Caco-2 (cell line): ENCODE measurements around the gene CACNA1C. TPM values are rescaled to one million over a fixed set of nuclear protein-coding genes. Genes with fewer than 3 reads are reported as not detected.

Experiments used
- BruUV-seq: library from RNA; stranded (reverse); fragments of 400-500 nt; replicated peaks from 2 replicates; lab custom pipeline; 2021; lab: Mats Ljungman, UMichigan
- CTCF ChIA-PET: fragments of 300-600 bp; sonication (Branson Sonifier 250); formaldehyde crosslinking; loops from one replicate; lab custom pipeline; 2022; ENCODE audit warnings: antibody characterized with exemption; lab: Charles Lee
- POLR2A ChIA-PET: fragments of 300-600 bp; sonication (Branson Sonifier 250); formaldehyde crosslinking; loops from one replicate; lab custom pipeline; 2022; ENCODE audit warnings: antibody characterized with exemption; lab: Charles Lee
- DNase-seq, 2 experiments: peaks; one replicate each; pipeline versions ENCODE4 v3.0.0 to v3.0.0-alpha.2; 2020 to 2022
- H3K27me3 ChIP-seq: replicated peaks from 2 replicates; pipeline ENCODE4 v1.6.0; 2011; ENCODE audit warnings: low read length; ENCODE audit not compliant: control insufficient read depth, insufficient read depth
- H3K36me3 ChIP-seq: 2 replicates; pipeline ENCODE4 v1.5.1; 2011; ENCODE audit warnings: low read length; ENCODE audit not compliant: control insufficient read depth, insufficient read depth
- H3K4me1 ChIP-seq: fragments of 250-450 bp; sonication (Bioruptor Pico); 2 replicates; pipeline ENCODE4 v1.5.1; 2020; ENCODE audit warnings: mild to moderate bottlenecking
- H3K4me3 ChIP-seq: 2 replicates; pipeline ENCODE4 v1.5.1; 2011; ENCODE audit warnings: low read depth, mild to moderate bottlenecking, control low read depth, low read length
- H3K9me3 ChIP-seq: fragments of 250-450 bp; sonication (Bioruptor Pico); 2 replicates; pipeline ENCODE4 v1.5.1; 2020; ENCODE audit warnings: mild to moderate bottlenecking, moderate library complexity
- H3K27ac Mint-ChIP-seq: one replicate; pipeline ENCODE4 v1.8.0; 2022; ENCODE audit warnings: mixed read lengths; ENCODE audit not compliant: unreplicated experiment
- H3K27me3 Mint-ChIP-seq: one replicate; pipeline ENCODE4 v1.8.0; 2022; ENCODE audit warnings: mixed read lengths; ENCODE audit not compliant: insufficient read depth, unreplicated experiment
- H3K36me3 Mint-ChIP-seq: one replicate; pipeline ENCODE4 v1.8.0; 2022; ENCODE audit warnings: mild to moderate bottlenecking, mixed read lengths; ENCODE audit not compliant: insufficient read depth, unreplicated experiment
- H3K4me1 Mint-ChIP-seq: one replicate; pipeline ENCODE4 v1.8.0; 2022; ENCODE audit warnings: low read depth, mixed read lengths; ENCODE audit not compliant: unreplicated experiment
- H3K4me3 Mint-ChIP-seq: one replicate; pipeline ENCODE4 v1.8.0; 2022; ENCODE audit warnings: mild to moderate bottlenecking, moderate library complexity, mixed read lengths; ENCODE audit not compliant: unreplicated experiment
- H3K9me3 Mint-ChIP-seq: one replicate; pipeline ENCODE4 v1.8.0; 2022; ENCODE audit warnings: mixed read lengths; ENCODE audit not compliant: unreplicated experiment
- intact Hi-C: fragments of 100-400 bp; cut with micrococcal nuclease; formaldehyde crosslinking; loops from one replicate; pipeline ENCODE4 v1.10.0; 2022; ENCODE audit not compliant: unreplicated experiment
- total RNA-seq: library from RNA; stranded (reverse); gene quantifications from 2 replicates; pipeline ENCODE4 v1.2.3, GENCODE V29; 2022
- TF ChIP-seq, protein P1 (sequence below), 2 experiments: fragments of 200-600 bp in 1 of 2; IDR thresholded peaks; 1 replicate in 1 of 2; 2 replicates in 1 of 2; pipeline versions ENCODE4 v1.5.1 to v1.8.0; 2011 to 2022; ENCODE audit warnings: antibody characterized with exemption in 1 of 2, control low read depth in 1 of 2, inconsistent platforms in 1 of 2, low read depth in 1 of 2, low read length in 1 of 2, mild to moderate bottlenecking in 1 of 2, moderate library complexity in 1 of 2; ENCODE audit not compliant: insufficient read depth in 1 of 2, severe bottlenecking in 1 of 2, unreplicated experiment in 1 of 2

Gene CACNA1C
- total RNA-seq, 1 experiment from 2014 or later, result not detected

DNA sequence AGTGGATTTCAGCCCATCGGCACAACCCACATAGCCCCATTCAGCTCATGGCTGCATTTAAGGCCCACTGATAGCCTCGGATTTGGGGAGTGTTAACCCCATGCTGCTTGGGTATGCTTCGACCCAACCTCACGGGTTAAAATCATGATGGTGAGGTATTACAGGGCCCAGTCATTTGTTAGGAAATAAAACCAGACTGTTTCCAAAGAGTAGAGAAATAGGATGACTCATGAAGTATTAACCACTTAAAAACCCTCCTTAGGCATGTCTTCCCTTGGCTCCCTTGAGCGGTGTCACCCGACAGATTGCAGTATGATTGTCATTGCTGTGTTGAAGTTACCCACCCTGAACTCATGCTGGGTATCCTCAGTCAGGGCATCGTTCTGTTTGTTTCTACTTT lies 289.1 kb downstream of the CACNA1C start:
- no peaks in the 10 kb centered on the region for H3K27me3 ChIP-seq
- H3K9me3 ChIP-seq, result no peaks in the 10 kb centered on the region
- ChIA-PET CTCF (interaction anchor here (0.5 kb wide), 1 partner anchor 72 kb away, joined by 6 read pairs; no protein-coding TSS in a partner anchor), POLR2A (no interaction called here)
- no TSS peak for BruUV-seq
- no peak for DNase-seq
- no peaks in the 10 kb centered on the region for H3K36me3 ChIP-seq
- H3K27me3 Mint-ChIP-seq, result peaks cover 21% of the 10 kb centered on the region
- H3K4me1 Mint-ChIP-seq, result no peaks in the 10 kb centered on the region
- no peaks in the 10 kb centered on the region for H3K9me3 Mint-ChIP-seq
- H3K36me3 Mint-ChIP-seq, result no peaks in the 10 kb centered on the region
- H3K27ac Mint-ChIP-seq, result no peak overlapping the region
- intact Hi-C loops, result no loop called here
- H3K4me1 ChIP-seq, result no peaks in the 10 kb centered on the region
- no peak overlapping the region for H3K4me3 ChIP-seq
- H3K4me3 Mint-ChIP-seq, result no peak overlapping the region
- TF ChIP-seq, protein P1, sequence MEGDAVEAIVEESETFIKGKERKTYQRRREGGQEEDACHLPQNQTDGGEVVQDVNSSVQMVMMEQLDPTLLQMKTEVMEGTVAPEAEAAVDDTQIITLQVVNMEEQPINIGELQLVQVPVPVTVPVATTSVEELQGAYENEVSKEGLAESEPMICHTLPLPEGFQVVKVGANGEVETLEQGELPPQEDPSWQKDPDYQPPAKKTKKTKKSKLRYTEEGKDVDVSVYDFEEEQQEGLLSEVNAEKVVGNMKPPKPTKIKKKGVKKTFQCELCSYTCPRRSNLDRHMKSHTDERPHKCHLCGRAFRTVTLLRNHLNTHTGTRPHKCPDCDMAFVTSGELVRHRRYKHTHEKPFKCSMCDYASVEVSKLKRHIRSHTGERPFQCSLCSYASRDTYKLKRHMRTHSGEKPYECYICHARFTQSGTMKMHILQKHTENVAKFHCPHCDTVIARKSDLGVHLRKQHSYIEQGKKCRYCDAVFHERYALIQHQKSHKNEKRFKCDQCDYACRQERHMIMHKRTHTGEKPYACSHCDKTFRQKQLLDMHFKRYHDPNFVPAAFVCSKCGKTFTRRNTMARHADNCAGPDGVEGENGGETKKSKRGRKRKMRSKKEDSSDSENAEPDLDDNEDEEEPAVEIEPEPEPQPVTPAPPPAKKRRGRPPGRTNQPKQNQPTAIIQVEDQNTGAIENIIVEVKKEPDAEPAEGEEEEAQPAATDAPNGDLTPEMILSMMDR (IDR thresholded peaks at IDR 0.05; ENCODE audit: insufficient read depth in 1 of 2, low read depth in 1 of 2, low read length in 1 of 2, severe bottlenecking in 1 of 2, unreplicated experiment in 1 of 2), result no peak

GRCh38 chr12:2343681-2344080 lies 290.9 kb downstream of the CACNA1C start:
- peaks cover 19% of the 10 kb centered on the region for H3K27me3 Mint-ChIP-seq
- ChIA-PET CTCF (no interaction called here), POLR2A (no interaction called here)
- no peak overlapping the region for H3K27ac Mint-ChIP-seq
- no peak overlapping the region for H3K4me3 ChIP-seq
- no peaks in the 10 kb centered on the region for H3K9me3 ChIP-seq
- DNase-seq, result no peak
- H3K9me3 Mint-ChIP-seq, result no peaks in the 10 kb centered on the region
- H3K4me1 Mint-ChIP-seq, result no peaks in the 10 kb centered on the region
- no peaks in the 10 kb centered on the region for H3K36me3 Mint-ChIP-seq
- H3K4me3 Mint-ChIP-seq, result no peak overlapping the region
- BruUV-seq, result no TSS peak
- TF ChIP-seq, protein P1 (IDR thresholded peaks at IDR 0.05; ENCODE audit: insufficient read depth in 1 of 2, low read depth in 1 of 2, low read length in 1 of 2, severe bottlenecking in 1 of 2, unreplicated experiment in 1 of 2), result no peak
- no peaks in the 10 kb centered on the region for H3K27me3 ChIP-seq
- intact Hi-C loops, result no loop called here
- H3K4me1 ChIP-seq, result no peaks in the 10 kb centered on the region
- no peaks in the 10 kb centered on the region for H3K36me3 ChIP-seq

DNA sequence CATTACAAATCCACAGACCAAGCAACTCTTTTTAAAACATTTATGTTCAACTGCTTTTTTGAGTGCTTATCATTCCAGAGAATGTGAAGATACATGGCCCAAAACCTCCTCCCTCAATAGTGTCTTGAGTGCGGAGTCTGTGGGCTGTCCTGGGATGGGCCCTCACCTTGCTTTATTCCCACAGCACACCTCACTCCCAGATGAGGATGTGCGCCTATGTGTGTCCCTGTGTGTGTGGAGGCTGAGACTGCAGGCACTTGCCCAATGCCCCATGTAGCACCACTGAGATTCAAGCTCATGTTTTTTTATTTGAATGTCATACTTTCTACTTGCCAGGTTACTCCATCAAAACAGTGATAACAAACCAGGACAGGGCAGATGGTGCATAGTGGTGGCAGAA lies 291.7 kb downstream of the CACNA1C start:
- H3K4me3 Mint-ChIP-seq, result no peak overlapping the region
- Histone ChIP-seq H3K9me3 (no peaks in the 10 kb centered on the region), H3K36me3 (no peaks in the 10 kb centered on the region), H3K27me3 (no peaks in the 10 kb centered on the region), H3K4me3 (no peak overlapping the region), H3K4me1 (no peaks in the 10 kb centered on the region)
- no peaks in the 10 kb centered on the region for H3K36me3 Mint-ChIP-seq
- intact Hi-C loops, result no loop called here
- TF ChIP-seq, protein P1 (IDR thresholded peaks at IDR 0.05; ENCODE audit: insufficient read depth in 1 of 2, low read depth in 1 of 2, low read length in 1 of 2, severe bottlenecking in 1 of 2, unreplicated experiment in 1 of 2), result no peak
- H3K9me3 Mint-ChIP-seq, result no peaks in the 10 kb centered on the region
- no TSS peak for BruUV-seq
- H3K4me1 Mint-ChIP-seq, result no peaks in the 10 kb centered on the region
- POLR2A ChIA-PET, result no interaction called here
- peaks cover 23% of the 10 kb centered on the region for H3K27me3 Mint-ChIP-seq
- CTCF ChIA-PET, result no interaction called here
- DNase-seq, result no peak
- no peak overlapping the region for H3K27ac Mint-ChIP-seq
